LNCaP clone FGC (cell line): ENCODE results near the gene LIPJ.
A peak's percentile ranks its signal among the peaks of the same experiment; 100 is the strongest.

Experiments used
- DNase-seq: peaks from one replicate; pipeline ENCODE4 v3.0.0-alpha.2; 2011; ENCODE audit warnings: low read depth
- H3K4me3 ChIP-seq: 2 replicates; pipeline ENCODE4 v1.5.1; 2011; ENCODE audit warnings: mild to moderate bottlenecking, low read depth, low read length, control low read depth
- CTCF ChIP-seq: IDR thresholded peaks from 2 replicates; pipeline ENCODE4 v1.5.1; 2012; ENCODE audit warnings: mild to moderate bottlenecking; ENCODE audit not compliant: control insufficient read depth, insufficient read depth; ENCODE audit errors: extremely low read depth

LIPJ gene

GRCh38 chr10:88557256-88557655 is 29.3 kb upstream of the LIPJ start:
- DNase-seq: no peak
- H3K4me3 ChIP-seq: no peak overlapping the region
- no peak for TF ChIP-seq CTCF

- TF ChIP-seq CTCF: no peak
- DNase-seq: no peak
- no peak overlapping the region for H3K4me3 ChIP-seq
Measured at GRCh38 chr10:88557658-88558057, 28.9 kb upstream of the LIPJ start.

GRCh38 chr10:88562152-88562551 is 24.4 kb upstream of the LIPJ start:
- no peak overlapping the region for H3K4me3 ChIP-seq
- TF ChIP-seq CTCF: no peak
- no peak for DNase-seq

GRCh38 chr10:88565072-88565471 is 21.5 kb upstream of the LIPJ start:
- H3K4me3 ChIP-seq: no peak overlapping the region
- peak; percentile 31 for TF ChIP-seq CTCF
- DNase-seq: no peak

GRCh38 chr10:88582411-88582805 is 4.2 kb upstream of the LIPJ start:
- TF ChIP-seq CTCF: no peak
- DNase-seq: no peak
- no peak overlapping the region for H3K4me3 ChIP-seq

GRCh38 chr10:88582806-88583583 is 3.6 kb upstream of the LIPJ start, which contains the start of gene RNLS:
RNLS (minus strand) TSS chr10:88583318.
- no peak for TF ChIP-seq CTCF
- no peak for DNase-seq
- no peak within 1 kb of the TSS for H3K4me3 ChIP-seq

- no peak for DNase-seq
- no peak for TF ChIP-seq CTCF
- H3K4me3 ChIP-seq: no peak overlapping the region
Measured at GRCh38 chr10:88583584-88583957, 3.0 kb upstream of the LIPJ start.
